ENCODE measurements around the gene C10orf90. TPM values are rescaled to one million over a fixed set of nuclear protein-coding genes. Genes with fewer than 3 reads are reported as not detected.

C10orf90 gene
- polyA plus RNA-seq, 3 donors: not detected

DNA sequence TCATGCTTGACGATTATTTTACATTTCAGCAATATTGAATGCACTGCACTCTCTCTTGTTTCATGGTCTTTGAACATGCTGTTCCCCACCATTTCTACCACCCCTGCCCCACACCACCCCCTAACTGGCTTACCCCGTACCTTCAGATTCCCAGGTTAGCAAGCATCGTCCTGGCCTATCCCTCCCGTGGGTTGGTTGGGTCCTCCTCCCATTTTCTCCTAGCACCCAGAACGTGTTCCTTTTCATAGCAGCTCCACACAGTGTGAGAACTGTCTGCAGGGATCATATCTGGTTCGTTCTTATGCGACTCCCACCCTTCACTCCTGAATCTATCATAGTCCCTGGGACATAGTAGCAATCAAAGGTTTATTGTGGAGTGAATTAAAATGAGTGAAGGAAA is 48.6 kb downstream of the C10orf90 start:
- intact Hi-C loops (cut with micrococcal nuclease): no loop called here
- no peaks in the 10 kb centered on the region for H3K27me3 ChIP-seq (ENCODE audit: control insufficient read depth in 2 of 2, insufficient read depth in 2 of 2, low read length in 2 of 2)
- no peak overlapping the region for H3K4me3 Mint-ChIP-seq
- H3K27me3 Mint-ChIP-seq (ENCODE audit: low read depth in 3 of 3): peaks cover 2 to 3% (median 2%) of the 10 kb centered on the region in 3 donors
- no peaks in the 10 kb centered on the region for H3K79me2 ChIP-seq (ENCODE audit: insufficient read depth, low read length)
- no peak overlapping the region for H3K27ac ChIP-seq (ENCODE audit: low read depth in 1 of 2, low read length in 2 of 2)
- H3K36me3 Mint-ChIP-seq: no peaks in the 10 kb centered on the region
- H3K4me2 ChIP-seq (replicated peaks; ENCODE audit: extremely low read depth, low read length, poor library complexity, severe bottlenecking): no peak overlapping the region
- H3K4me1 Mint-ChIP-seq: no peaks in the 10 kb centered on the region
- DNase-seq: no peak
- H3K27ac Mint-ChIP-seq: no peak overlapping the region
- TF ChIP-seq, protein P1, sequence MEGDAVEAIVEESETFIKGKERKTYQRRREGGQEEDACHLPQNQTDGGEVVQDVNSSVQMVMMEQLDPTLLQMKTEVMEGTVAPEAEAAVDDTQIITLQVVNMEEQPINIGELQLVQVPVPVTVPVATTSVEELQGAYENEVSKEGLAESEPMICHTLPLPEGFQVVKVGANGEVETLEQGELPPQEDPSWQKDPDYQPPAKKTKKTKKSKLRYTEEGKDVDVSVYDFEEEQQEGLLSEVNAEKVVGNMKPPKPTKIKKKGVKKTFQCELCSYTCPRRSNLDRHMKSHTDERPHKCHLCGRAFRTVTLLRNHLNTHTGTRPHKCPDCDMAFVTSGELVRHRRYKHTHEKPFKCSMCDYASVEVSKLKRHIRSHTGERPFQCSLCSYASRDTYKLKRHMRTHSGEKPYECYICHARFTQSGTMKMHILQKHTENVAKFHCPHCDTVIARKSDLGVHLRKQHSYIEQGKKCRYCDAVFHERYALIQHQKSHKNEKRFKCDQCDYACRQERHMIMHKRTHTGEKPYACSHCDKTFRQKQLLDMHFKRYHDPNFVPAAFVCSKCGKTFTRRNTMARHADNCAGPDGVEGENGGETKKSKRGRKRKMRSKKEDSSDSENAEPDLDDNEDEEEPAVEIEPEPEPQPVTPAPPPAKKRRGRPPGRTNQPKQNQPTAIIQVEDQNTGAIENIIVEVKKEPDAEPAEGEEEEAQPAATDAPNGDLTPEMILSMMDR (IDR thresholded peaks at IDR 0.05): no peak
- no peaks in the 10 kb centered on the region for H3K9me3 ChIP-seq (replicated peaks in 1 of 2; ENCODE audit: control insufficient read depth in 1 of 2, insufficient read depth in 1 of 2, low read length in 2 of 2)
- no peak overlapping the region for H2AFZ ChIP-seq (ENCODE audit: insufficient read depth, low read depth, low read length, poor library complexity, severe bottlenecking)
- WGBS (ENCODE audit: insufficient coverage): 90% methylated on average over 5 of the region's 7 CpGs
- H3K9ac ChIP-seq (ENCODE audit: insufficient read depth, low read length, poor library complexity, severe bottlenecking): no peak overlapping the region
- H3K36me3 ChIP-seq (replicated peaks in 1 of 2; ENCODE audit: control insufficient read depth in 1 of 2, insufficient read depth in 2 of 2, low read length in 2 of 2): no peaks in the 10 kb centered on the region
- H3K4me1 ChIP-seq (ENCODE audit: control insufficient read depth in 1 of 2, insufficient read depth in 2 of 2, low read length in 2 of 2): no peaks in the 10 kb centered on the region
- no peaks in the 10 kb centered on the region for H4K20me1 ChIP-seq (ENCODE audit: insufficient read depth, low read length)
- no peak overlapping the region for H3K4me3 ChIP-seq (replicated peaks in 1 of 3; ENCODE audit: low read depth in 2 of 3, low read length in 3 of 3)
- peaks cover 0 to 5% (median 2%) of the 10 kb centered on the region in 7 donors for H3K9me3 Mint-ChIP-seq

DNA sequence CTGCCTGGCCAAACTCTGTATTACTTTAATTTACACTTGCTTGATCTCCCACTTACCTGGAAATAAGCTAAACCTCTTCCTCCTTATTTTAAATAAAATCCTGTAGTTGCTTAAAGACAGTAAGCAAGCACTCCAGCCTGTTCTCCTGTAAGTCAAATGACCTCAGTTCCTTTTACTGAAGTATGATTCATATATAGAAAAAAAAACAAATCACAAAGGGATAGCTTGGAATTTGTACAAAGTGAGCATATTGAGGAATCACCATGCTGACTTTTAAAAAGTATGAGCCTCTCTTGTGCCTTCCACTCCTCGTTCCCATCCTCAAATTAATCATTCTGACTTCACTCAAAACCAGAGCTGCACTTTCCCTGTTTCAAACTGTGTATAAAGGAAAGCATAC is 52.0 kb downstream of the C10orf90 start:
- Histone ChIP-seq H3K4me1 (ENCODE audit: control insufficient read depth in 1 of 2, insufficient read depth in 2 of 2, low read length in 2 of 2) (no peaks in the 10 kb centered on the region), H3K79me2 (ENCODE audit: insufficient read depth, low read length) (no peaks in the 10 kb centered on the region), H3K9ac (ENCODE audit: insufficient read depth, low read length, poor library complexity, severe bottlenecking) (no peak overlapping the region), H2AFZ (ENCODE audit: insufficient read depth, low read depth, low read length, poor library complexity, severe bottlenecking) (no peak overlapping the region), H3K36me3 (replicated peaks in 1 of 2; ENCODE audit: control insufficient read depth in 1 of 2, insufficient read depth in 2 of 2, low read length in 2 of 2) (no peaks in the 10 kb centered on the region), H3K4me3 (replicated peaks in 1 of 3; ENCODE audit: low read depth in 2 of 3, low read length in 3 of 3) (no peak overlapping the region), H3K4me2 (replicated peaks; ENCODE audit: extremely low read depth, low read length, poor library complexity, severe bottlenecking) (no peak overlapping the region), H3K9me3 (replicated peaks in 1 of 2; ENCODE audit: control insufficient read depth in 1 of 2, insufficient read depth in 1 of 2, low read length in 2 of 2) (peaks cover 3% of the 10 kb centered on the region in 2 donors), H3K27ac (ENCODE audit: low read depth in 1 of 2, low read length in 2 of 2) (no peak overlapping the region), H3K27me3 (ENCODE audit: control insufficient read depth in 2 of 2, insufficient read depth in 2 of 2, low read length in 2 of 2) (no peaks in the 10 kb centered on the region), H4K20me1 (ENCODE audit: insufficient read depth, low read length) (no peaks in the 10 kb centered on the region)
- Mint-ChIP-seq H3K36me3 (no peaks in the 10 kb centered on the region), H3K9me3 (peaks cover 0 to 7% (median 2%) of the 10 kb centered on the region in 7 donors), H3K27me3 (ENCODE audit: low read depth in 3 of 3) (peaks cover 0 to 3% (median 0%) of the 10 kb centered on the region in 3 donors), H3K4me1 (no peaks in the 10 kb centered on the region), H3K4me3 (no peak overlapping the region), H3K27ac (no peak overlapping the region)
- TF ChIP-seq, protein P1 (IDR thresholded peaks at IDR 0.05): no peak
- WGBS (ENCODE audit: insufficient coverage): 80% methylated on average over 1 of the region's 1 CpG
- intact Hi-C loops (cut with micrococcal nuclease): no loop called here
- no peak for DNase-seq
